B cell (primary cell): Measurements from ENCODE around the gene C9orf78. TPM values are rescaled to one million over a fixed set of nuclear protein-coding genes. Genes with fewer than 3 reads are reported as not detected.
"Not testable (repeated sequence)": the region's sequence is repeated elsewhere in the genome, so short reads cannot be mapped to it uniquely, and the experiment has no call there.

Experiments
- ATAC-seq: fragments of 200-7000 bp; cut with Tn5 transposase; one replicate; pipeline ENCODE4 v1.10.0; 2021; ENCODE audit warnings: low read depth, mild to moderate bottlenecking, moderate number of reproducible peaks, moderate library complexity
- CTCF ChIA-PET: fragments of 350-600 bp; sonication (Branson Sonifier 250); formaldehyde crosslinking; loops from one replicate; lab custom pipeline; 2021; ENCODE audit warnings: antibody characterized with exemption, inconsistent platforms; lab: Charles Lee
- POLR2A ChIA-PET: fragments of 350-600 bp; sonication (Branson Sonifier 250); formaldehyde crosslinking; loops from one replicate; lab custom pipeline; 2021; ENCODE audit warnings: antibody characterized with exemption; lab: Charles Lee
- DNase-seq: peaks from one replicate; pipeline ENCODE4 v3.0.0; 2013
- H2AFZ ChIP-seq: 2 replicates; pipeline ENCODE4 v1.6.1; 2012; ENCODE audit warnings: mild to moderate bottlenecking, low read depth, low read length; ENCODE audit not compliant: insufficient read depth, poor library complexity, severe bottlenecking
- H3K27ac ChIP-seq, 2 donors: 1 replicate in 1 of 2; 2 replicates in 1 of 2; pipeline ENCODE4 v1.5.1; 2012 to 2013; ENCODE audit warnings: low read length in 2 of 2, mild to moderate bottlenecking in 2 of 2, moderate library complexity in 1 of 2
- H3K27me3 ChIP-seq, 4 experiments: fragments of 200-600 bp in 1 of 4; sonication (generic) in 1 of 4; replicated peaks in 1 of 4; 1 replicate in 2 of 4; 2 replicates in 2 of 4; pipeline versions ENCODE4 v1.6.1 to v1.7.0; 2013 to 2016; ENCODE audit warnings: low read length in 3 of 4, mild to moderate bottlenecking in 2 of 4, mixed read lengths in 1 of 4, moderate library complexity in 1 of 4; ENCODE audit not compliant: insufficient read depth in 4 of 4, control insufficient read depth in 3 of 4; ENCODE audit errors: control extremely low read depth in 1 of 4
- H3K36me3 ChIP-seq, 2 experiments: replicated peaks in 1 of 2; 1 replicate in 1 of 2; 2 replicates in 1 of 2; pipeline versions ENCODE4 v1.6.1 to v1.7.1; 2013; ENCODE audit warnings: low read length in 1 of 2; ENCODE audit not compliant: insufficient read depth in 2 of 2, control insufficient read depth in 1 of 2; ENCODE audit errors: control extremely low read depth in 1 of 2, extremely low read depth in 1 of 2
- H3K4me1 ChIP-seq, 2 donors: fragments of 200-600 bp in 1 of 2; sonication (generic) in 1 of 2; 1 replicate in 1 of 2; 2 replicates in 1 of 2; pipeline versions ENCODE4 v1.5.1 to v1.6.1; 2013 to 2017; ENCODE audit warnings: low read length in 2 of 2; ENCODE audit not compliant: control insufficient read depth in 2 of 2, insufficient read depth in 2 of 2
- H3K4me2 ChIP-seq: replicated peaks from 2 replicates; pipeline ENCODE3; 2012; ENCODE audit warnings: mild to moderate bottlenecking, low read depth, low read length; ENCODE audit not compliant: poor library complexity, severe bottlenecking
- H3K4me3 ChIP-seq, 5 experiments: fragments of 200-600 bp in 1 of 5; sonication (generic) in 1 of 5; 1 replicate in 3 of 5; 2 replicates in 2 of 5; pipeline versions ENCODE4 v1.5.1 to v1.7.0; 2011 to 2016; ENCODE audit warnings: low read length in 4 of 5, mild to moderate bottlenecking in 4 of 5, low read depth in 2 of 5, control low read depth in 1 of 5, moderate library complexity in 1 of 5; ENCODE audit not compliant: insufficient read depth in 1 of 5; ENCODE audit errors: control extremely low read depth in 1 of 5, extremely low read depth in 1 of 5
- H3K79me2 ChIP-seq: fragments of 200-600 bp; sonication (generic); one replicate; pipeline ENCODE4 v1.6.0; 2016; ENCODE audit warnings: low read length; ENCODE audit not compliant: control insufficient read depth, insufficient read depth
- H3K9ac ChIP-seq: fragments of 200-600 bp; sonication (generic); 2 replicates; pipeline ENCODE4 v1.6.1; 2017; ENCODE audit warnings: mild to moderate bottlenecking, low read length, moderate library complexity
- H3K9me3 ChIP-seq, 3 donors: one replicate each; pipeline versions ENCODE4 v1.6.1 to v1.7.1; 2013; ENCODE audit warnings: low read length in 2 of 3; ENCODE audit not compliant: control insufficient read depth in 2 of 3, insufficient read depth in 1 of 3; ENCODE audit errors: control extremely low read depth in 1 of 3
- H4K20me1 ChIP-seq: 2 replicates; pipeline ENCODE4 v1.6.0; 2012; ENCODE audit warnings: mild to moderate bottlenecking, low read length; ENCODE audit not compliant: insufficient read depth, control insufficient read depth, poor library complexity, severe bottlenecking
- H3K27ac Mint-ChIP-seq: one replicate; pipeline ENCODE4 v1.8.0; 2021; ENCODE audit warnings: mixed read lengths
- H3K27me3 Mint-ChIP-seq: one replicate; pipeline ENCODE4 v1.8.0; 2021; ENCODE audit warnings: mixed read lengths
- H3K4me1 Mint-ChIP-seq: one replicate; pipeline ENCODE4 v1.8.0; 2021; ENCODE audit warnings: mixed read lengths
- H3K4me3 Mint-ChIP-seq: one replicate; pipeline ENCODE4 v1.8.0; 2021; ENCODE audit warnings: mixed read lengths
- H3K9me3 Mint-ChIP-seq: one replicate; pipeline ENCODE4 v1.8.0; 2022; ENCODE audit warnings: mixed read lengths; ENCODE audit not compliant: insufficient read depth
- CTCF ChIP-seq: fragments of 200-600 bp; IDR thresholded peaks from one replicate; pipeline ENCODE4 v1.8.0; 2022; ENCODE audit warnings: antibody characterized with exemption, mild to moderate bottlenecking
- EZH2 ChIP-seq: IDR thresholded peaks from 2 replicates; pipeline ENCODE4 v1.6.1; 2012; ENCODE audit warnings: borderline replicate concordance, low read depth, mild to moderate bottlenecking, moderate library complexity, low read length; ENCODE audit not compliant: insufficient read depth, poor library complexity, severe bottlenecking
- WGBS: methylation state at CpG from one replicate; pipeline ENCODE4 v1.1.5; 2013; ENCODE audit warnings: missing lambda C conversion rate; ENCODE audit not compliant: insufficient coverage; 5-methylcytosine and 5-hydroxymethylcytosine counted together
- intact Hi-C: fragments of 100-400 bp; cut with micrococcal nuclease; formaldehyde crosslinking; loops from one replicate; pipeline ENCODE4 v1.10.0; 2022
- polyA plus RNA-seq: library from polyadenylated mRNA; depleted of rRNA; stranded (reverse); fragments of >200 nt; gene quantifications from 2 replicates; pipeline ENCODE4 v1.2.3, GENCODE V29; 2012
- total RNA-seq, 2 donors: library from RNA; stranded (reverse); fragments of 120-200 nt in 1 of 2; gene quantifications; 1 replicate in 1 of 2; 2 replicates in 1 of 2; pipeline versions ENCODE4 v1.2.3 to v1.2.4, GENCODE V29; 2013 to 2022

The C9orf78 gene
- total and polyA plus RNA-seq, 2 donors (not counting 1 experiment from before 2014, with no cell fraction given): 42.8 to 43.6 TPM

GRCh38 chr9:129785866-129786265, 49.2 kb downstream of the C9orf78 start:
- Mint-ChIP-seq H3K27me3 (peaks cover 27% of the 10 kb centered on the region), H3K9me3 (no peaks in the 10 kb centered on the region), H3K4me1 (no peaks in the 10 kb centered on the region), H3K27ac (no peak overlapping the region), H3K4me3 (no peak overlapping the region)
- no peak overlapping the region for H2AFZ ChIP-seq
- WGBS: no CpG with 5 or more reads among the region's 1 CpG
- peaks cover 0 to 6% of the 10 kb centered on the region in 2 donors for H3K4me1 ChIP-seq
- ChIA-PET CTCF (interaction anchor here (0.6 to 6.3 kb wide), 7 partner anchors 47 to 900 kb away, joined by 3 to 67 read pairs (median 4); partner anchors contain the start of gene NTMT1), POLR2A (no interaction called here)
- no peak overlapping the region for H3K9ac ChIP-seq
- no peaks in the 10 kb centered on the region for H3K9me3 ChIP-seq
- intact Hi-C loops: no loop called here
- no peaks in the 10 kb centered on the region for H4K20me1 ChIP-seq
- H3K27ac ChIP-seq: no peak overlapping the region
- H3K4me2 ChIP-seq: no peak overlapping the region
- no peaks in the 10 kb centered on the region for H3K36me3 ChIP-seq
- ATAC-seq (no peak), DNase-seq (no peak)
- H3K79me2 ChIP-seq: no peaks in the 10 kb centered on the region
- no peak overlapping the region for H3K4me3 ChIP-seq
- peaks cover 0 to 13% (median 0%) of the 10 kb centered on the region in 4 experiments for H3K27me3 ChIP-seq
- TF ChIP-seq EZH2 (no peak), CTCF (no peak)

- H4K20me1 ChIP-seq, H3K9me3 ChIP-seq, H3K4me2 ChIP-seq, H3K4me3 Mint-ChIP-seq, H3K36me3 ChIP-seq, POLR2A ChIA-PET, H2AFZ ChIP-seq, H3K4me1 ChIP-seq, H3K9me3 Mint-ChIP-seq, H3K27ac Mint-ChIP-seq, H3K79me2 ChIP-seq, DNase-seq, H3K4me1 Mint-ChIP-seq, H3K4me3 ChIP-seq, ATAC-seq, H3K9ac ChIP-seq, H3K27ac ChIP-seq: not testable (repeated sequence)
- H3K27me3 Mint-ChIP-seq: peaks cover 22% of the 10 kb centered on the region
- CTCF ChIA-PET: interaction anchor here (0.6 to 6.3 kb wide), 5 partner anchors 46 to 654 kb away, joined by 3 to 67 read pairs (median 14); no protein-coding TSS in a partner anchor
- intact Hi-C loops: loop anchor here (5.0 kb wide), 1 partner anchor 158 kb away; the partner anchor contains the start of gene NTMT1
- 76% methylated on average over 7 of the region's 11 CpGs for WGBS
- H3K27me3 ChIP-seq: peaks cover 0 to 13% (median 0%) of the 10 kb centered on the region in 4 experiments
Observed at GRCh38 chr9:129784970-129785369, 50.1 kb downstream of the C9orf78 start.
